Loucy (cell line): ENCODE data around the gene RPL10.

Source experiments
- H2AFZ ChIP-seq: fragments of 200-600 bp; sonication (generic); 2 replicates; pipeline ENCODE4 v1.6.0; 2016; ENCODE audit warnings: antibody characterized with exemption, mild to moderate bottlenecking, low read length, moderate library complexity
- H3F3A ChIP-seq: fragments of 200-600 bp; 2 replicates; pipeline ENCODE4 v1.6.0; 2016; ENCODE audit warnings: antibody characterized with exemption, low read depth, mild to moderate bottlenecking
- H3K27me3 ChIP-seq: fragments of 200-600 bp; sonication (generic); 2 replicates; pipeline ENCODE4 v1.6.1; 2014; ENCODE audit warnings: low read length, mild to moderate bottlenecking; ENCODE audit not compliant: insufficient read depth, poor library complexity, severe bottlenecking
- H3K36me3 ChIP-seq: fragments of 200-600 bp; sonication (generic); 2 replicates; pipeline ENCODE4 v1.6.1; 2016; ENCODE audit warnings: low read length; ENCODE audit not compliant: insufficient read depth
- H3K4me1 ChIP-seq: fragments of 200-600 bp; sonication (generic); 2 replicates; pipeline ENCODE4 v1.5.1; 2014; ENCODE audit warnings: low read length, mild to moderate bottlenecking; ENCODE audit not compliant: insufficient read depth, poor library complexity, severe bottlenecking
- H3K4me2 ChIP-seq: fragments of 200-600 bp; sonication (generic); 2 replicates; pipeline ENCODE4 v1.6.0; 2014; ENCODE audit warnings: antibody characterized with exemption, low read length, low read depth, mild to moderate bottlenecking; ENCODE audit not compliant: poor library complexity, severe bottlenecking
- H3K4me3 ChIP-seq: fragments of 200-600 bp; sonication (generic); 2 replicates; pipeline ENCODE4 v1.5.1; 2014; ENCODE audit warnings: low read length, mild to moderate bottlenecking, mixed read lengths; ENCODE audit not compliant: poor library complexity, severe bottlenecking
- H3K79me2 ChIP-seq: fragments of 200-600 bp; sonication (generic); 2 replicates; pipeline ENCODE4 v1.6.1; 2014; ENCODE audit warnings: low read length; ENCODE audit not compliant: insufficient read depth
- H3K9ac ChIP-seq: fragments of 200-600 bp; sonication (generic); 2 replicates; pipeline ENCODE4 v1.6.0; 2014; ENCODE audit warnings: mild to moderate bottlenecking, low read depth, low read length, moderate library complexity; ENCODE audit not compliant: poor library complexity, severe bottlenecking
- H3K9me2 ChIP-seq: fragments of 200-600 bp; sonication (generic); replicated peaks from 2 replicates; pipeline ENCODE4 v1.6.1; 2016; ENCODE audit warnings: low read depth, low read length, mixed read lengths
- H3K9me3 ChIP-seq: fragments of 200-600 bp; sonication (generic); 2 replicates; pipeline ENCODE4 v1.6.1; 2014; ENCODE audit warnings: mild to moderate bottlenecking, antibody characterized with exemption, low read length, low read depth; ENCODE audit not compliant: insufficient read depth
- H4K20me1 ChIP-seq: fragments of 200-600 bp; sonication (generic); 2 replicates; pipeline ENCODE4 v1.6.0; 2014; ENCODE audit warnings: antibody characterized with exemption, low read length, mild to moderate bottlenecking; ENCODE audit not compliant: insufficient read depth, poor library complexity, severe bottlenecking
- CTCF ChIP-seq: fragments of 200-600 bp; sonication (generic); conservative IDR thresholded peaks from 2 replicates; pipeline ENCODE4 v1.5.1; 2014; ENCODE audit warnings: mild to moderate bottlenecking, antibody characterized with exemption, low read length
- EZH2phosphoT487 ChIP-seq: fragments of 200-600 bp; IDR thresholded peaks from 2 replicates; pipeline ENCODE4 v1.6.1; 2018; ENCODE audit warnings: antibody characterized with exemption, mild to moderate bottlenecking, moderate library complexity, borderline replicate concordance

The RPL10 gene

GRCh38 chrX:154379569-154379951 lies 18.6 kb upstream of the RPL10 start:
- Histone ChIP-seq H3K79me2 (peaks cover 18% of the 10 kb centered on the region; the same call in 1 of the 2 replicates), H3F3A (no peaks in the 10 kb centered on the region), H3K4me1 (peaks cover 6% of the 10 kb centered on the region), H3K9me2 (no peaks in the 10 kb centered on the region), H3K4me2 (peak overlapping the region; percentile 85), H3K4me3 (peak overlapping the region; percentile 86), H3K9ac (peak overlapping the region; percentile 98), H3K36me3 (no peaks in the 10 kb centered on the region), H3K27me3 (no peaks in the 10 kb centered on the region), H3K9me3 (no peaks in the 10 kb centered on the region), H4K20me1 (peaks cover 4% of the 10 kb centered on the region), H2AFZ (0 out of 2 replicates have a peak overlapping the region, but pooled peaks have one; percentile 33)
- TF ChIP-seq EZH2phosphoT487 (no peak), CTCF (no peak)

- no peaks in the 10 kb centered on the region for H3F3A ChIP-seq
- no peaks in the 10 kb centered on the region for H3K36me3 ChIP-seq
- peak overlapping the region; percentile 85 for H3K4me2 ChIP-seq
- peaks cover 6% of the 10 kb centered on the region for H3K4me1 ChIP-seq
- no peaks in the 10 kb centered on the region for H3K9me3 ChIP-seq
- no peak overlapping the region for H2AFZ ChIP-seq
- H4K20me1 ChIP-seq: peaks cover 4% of the 10 kb centered on the region
- peak overlapping the region; percentile 98 for H3K9ac ChIP-seq
- H3K9me2 ChIP-seq: no peaks in the 10 kb centered on the region
- TF ChIP-seq EZH2phosphoT487: no peak
- peak overlapping the region; percentile 86 for H3K4me3 ChIP-seq
- no peaks in the 10 kb centered on the region for H3K27me3 ChIP-seq
- H3K79me2 ChIP-seq: peaks cover 18% of the 10 kb centered on the region; the same call in 1 of the 2 replicates
These were observed 18.0 kb upstream of the RPL10 start for GRCh38 chrX:154380153-154380552.

GRCh38 chrX:154380787-154381186 lies 17.4 kb upstream of the RPL10 start:
- Histone ChIP-seq H3K9me2 (no peaks in the 10 kb centered on the region), H3F3A (no peaks in the 10 kb centered on the region), H4K20me1 (peaks cover 4% of the 10 kb centered on the region), H3K4me1 (peaks cover 6% of the 10 kb centered on the region), H2AFZ (no peak overlapping the region), H3K79me2 (peaks cover 18% of the 10 kb centered on the region; the same call in 1 of the 2 replicates), H3K4me3 (peak overlapping the region; percentile 86), H3K27me3 (no peaks in the 10 kb centered on the region), H3K4me2 (peak overlapping the region; percentile 85), H3K36me3 (no peaks in the 10 kb centered on the region), H3K9me3 (no peaks in the 10 kb centered on the region), H3K9ac (peak overlapping the region; percentile 98)
- no peak for TF ChIP-seq EZH2phosphoT487
- TF ChIP-seq CTCF: no peak

- Histone ChIP-seq H3F3A (no peaks in the 10 kb centered on the region), H3K4me3 (no peak overlapping the region), H3K9me3 (no peaks in the 10 kb centered on the region), H3K9ac (no peak overlapping the region), H2AFZ (no peak overlapping the region), H3K36me3 (no peaks in the 10 kb centered on the region), H3K9me2 (no peaks in the 10 kb centered on the region), H3K27me3 (no peaks in the 10 kb centered on the region), H3K79me2 (peaks cover 18% of the 10 kb centered on the region; the same call in 1 of the 2 replicates), H4K20me1 (peaks cover 4% of the 10 kb centered on the region), H3K4me1 (peaks cover 6% of the 10 kb centered on the region), H3K4me2 (no peak overlapping the region)
- TF ChIP-seq CTCF: no peak
- no peak for TF ChIP-seq EZH2phosphoT487
These were observed 16.9 kb upstream of the RPL10 start for GRCh38 chrX:154381271-154381670.
